ENCODE measurements around the gene FITM1.

- no peak for TF ChIP-seq ZNF701 (tag by site-specific recombination; IDR thresholded peaks at IDR 0.05)
- no peak for TF ChIP-seq CTCF (tag by site-specific recombination; IDR thresholded peaks at IDR 0.05)
- TF ChIP-seq PRDM1 (tag by site-specific recombination; IDR thresholded peaks at IDR 0.05), result no peak
- TF ChIP-seq KLF16 (tag by site-specific recombination; IDR thresholded peaks at IDR 0.05), result no peak
- TF ChIP-seq, protein P1, sequence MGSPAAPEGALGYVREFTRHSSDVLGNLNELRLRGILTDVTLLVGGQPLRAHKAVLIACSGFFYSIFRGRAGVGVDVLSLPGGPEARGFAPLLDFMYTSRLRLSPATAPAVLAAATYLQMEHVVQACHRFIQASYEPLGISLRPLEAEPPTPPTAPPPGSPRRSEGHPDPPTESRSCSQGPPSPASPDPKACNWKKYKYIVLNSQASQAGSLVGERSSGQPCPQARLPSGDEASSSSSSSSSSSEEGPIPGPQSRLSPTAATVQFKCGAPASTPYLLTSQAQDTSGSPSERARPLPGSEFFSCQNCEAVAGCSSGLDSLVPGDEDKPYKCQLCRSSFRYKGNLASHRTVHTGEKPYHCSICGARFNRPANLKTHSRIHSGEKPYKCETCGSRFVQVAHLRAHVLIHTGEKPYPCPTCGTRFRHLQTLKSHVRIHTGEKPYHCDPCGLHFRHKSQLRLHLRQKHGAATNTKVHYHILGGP (tag by site-specific recombination; IDR thresholded peaks at IDR 0.05), result no peak
- no peak for TF ChIP-seq ZNF830 (tag by site-specific recombination; IDR thresholded peaks at IDR 0.05; ENCODE audit: low read depth)
Observed at GRCh38 chr14:24094841-24095270, 35.6 kb upstream of the FITM1 start.

Measured in HEK293 (cell line).